Glutamatergic neuron (in vitro differentiated cells): ENCODE results near the gene HSP90AB1. TPM values are rescaled to one million over a fixed set of nuclear protein-coding genes. Genes with fewer than 3 reads are reported as not detected.

ENCODE experiments used
- DNase-seq: peaks from one replicate; pipeline ENCODE4 v3.0.0; 2022
- H3K27ac Mint-ChIP-seq: one replicate; pipeline ENCODE4 v1.8.0; 2020; ENCODE audit warnings: mild to moderate bottlenecking, mixed read lengths, inconsistent platforms; ENCODE audit not compliant: unreplicated experiment
- H3K27me3 Mint-ChIP-seq: one replicate; pipeline ENCODE4 v1.8.0; 2020; ENCODE audit warnings: mild to moderate bottlenecking, moderate library complexity, mixed read lengths, inconsistent platforms; ENCODE audit not compliant: unreplicated experiment
- H3K36me3 Mint-ChIP-seq: one replicate; pipeline ENCODE4 v1.8.0; 2020; ENCODE audit warnings: mild to moderate bottlenecking, mixed read lengths, inconsistent platforms; ENCODE audit not compliant: unreplicated experiment
- H3K4me1 Mint-ChIP-seq: one replicate; pipeline ENCODE4 v1.8.0; 2020; ENCODE audit warnings: mild to moderate bottlenecking, low read depth, mixed read lengths, inconsistent platforms; ENCODE audit not compliant: unreplicated experiment
- H3K4me3 Mint-ChIP-seq: one replicate; pipeline ENCODE4 v1.8.0; 2020; ENCODE audit warnings: mild to moderate bottlenecking, mixed read lengths, inconsistent platforms; ENCODE audit not compliant: unreplicated experiment
- H3K9me3 Mint-ChIP-seq: one replicate; pipeline ENCODE4 v1.8.0; 2020; ENCODE audit warnings: mild to moderate bottlenecking, moderate library complexity, mixed read lengths, inconsistent platforms; ENCODE audit not compliant: unreplicated experiment
- total RNA-seq: library from RNA; stranded (reverse); fragmentation: NEBNext Ultra II Directional; extraction: Animal tissue kit (Norgen Biotek cat#: 25700); gene quantifications from one replicate; pipeline ENCODE4 v1.2.1, GENCODE V29; 2021; ENCODE audit not compliant: unreplicated experiment
- TF ChIP-seq, protein P1 (sequence below): fragments of 200-600 bp; sonication (generic); IDR thresholded peaks from one replicate; pipeline ENCODE4 v1.5.0; 2021; ENCODE audit not compliant: partially characterized antibody, unreplicated experiment

Gene HSP90AB1
- total RNA-seq, 1 donor from 2014 or later = 771 TPM

DNA sequence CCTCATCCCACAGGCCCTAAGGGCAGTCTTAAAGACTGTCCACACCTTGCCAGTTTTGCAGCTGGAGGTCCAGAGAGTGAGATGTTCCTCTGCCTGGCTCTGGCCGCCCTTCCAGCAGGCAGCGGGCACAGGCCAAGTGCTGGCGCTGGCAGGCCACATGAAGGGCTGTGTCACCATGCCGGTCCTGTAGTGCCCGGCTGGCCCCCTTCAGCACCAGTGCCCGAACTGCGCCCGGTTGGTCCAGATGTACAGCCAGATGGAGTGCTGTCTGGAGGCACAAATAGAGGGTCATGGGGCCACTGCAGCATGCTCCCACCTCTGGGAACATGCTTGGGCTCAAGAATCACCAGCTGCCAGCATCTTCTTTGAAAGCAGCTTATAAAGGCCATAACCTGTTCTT is 14.7 kb downstream of the HSP90AB1 start:
- Mint-ChIP-seq H3K9me3 (peaks cover 11% of the 10 kb centered on the region), H3K27ac (no peak overlapping the region), H3K4me3 (no peak overlapping the region), H3K27me3 (peaks cover 21% of the 10 kb centered on the region), H3K4me1 (peaks cover 34% of the 10 kb centered on the region), H3K36me3 (peaks cover 6% of the 10 kb centered on the region)
- TF ChIP-seq, protein P1, sequence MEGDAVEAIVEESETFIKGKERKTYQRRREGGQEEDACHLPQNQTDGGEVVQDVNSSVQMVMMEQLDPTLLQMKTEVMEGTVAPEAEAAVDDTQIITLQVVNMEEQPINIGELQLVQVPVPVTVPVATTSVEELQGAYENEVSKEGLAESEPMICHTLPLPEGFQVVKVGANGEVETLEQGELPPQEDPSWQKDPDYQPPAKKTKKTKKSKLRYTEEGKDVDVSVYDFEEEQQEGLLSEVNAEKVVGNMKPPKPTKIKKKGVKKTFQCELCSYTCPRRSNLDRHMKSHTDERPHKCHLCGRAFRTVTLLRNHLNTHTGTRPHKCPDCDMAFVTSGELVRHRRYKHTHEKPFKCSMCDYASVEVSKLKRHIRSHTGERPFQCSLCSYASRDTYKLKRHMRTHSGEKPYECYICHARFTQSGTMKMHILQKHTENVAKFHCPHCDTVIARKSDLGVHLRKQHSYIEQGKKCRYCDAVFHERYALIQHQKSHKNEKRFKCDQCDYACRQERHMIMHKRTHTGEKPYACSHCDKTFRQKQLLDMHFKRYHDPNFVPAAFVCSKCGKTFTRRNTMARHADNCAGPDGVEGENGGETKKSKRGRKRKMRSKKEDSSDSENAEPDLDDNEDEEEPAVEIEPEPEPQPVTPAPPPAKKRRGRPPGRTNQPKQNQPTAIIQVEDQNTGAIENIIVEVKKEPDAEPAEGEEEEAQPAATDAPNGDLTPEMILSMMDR = no peak
- no peak for DNase-seq

DNA sequence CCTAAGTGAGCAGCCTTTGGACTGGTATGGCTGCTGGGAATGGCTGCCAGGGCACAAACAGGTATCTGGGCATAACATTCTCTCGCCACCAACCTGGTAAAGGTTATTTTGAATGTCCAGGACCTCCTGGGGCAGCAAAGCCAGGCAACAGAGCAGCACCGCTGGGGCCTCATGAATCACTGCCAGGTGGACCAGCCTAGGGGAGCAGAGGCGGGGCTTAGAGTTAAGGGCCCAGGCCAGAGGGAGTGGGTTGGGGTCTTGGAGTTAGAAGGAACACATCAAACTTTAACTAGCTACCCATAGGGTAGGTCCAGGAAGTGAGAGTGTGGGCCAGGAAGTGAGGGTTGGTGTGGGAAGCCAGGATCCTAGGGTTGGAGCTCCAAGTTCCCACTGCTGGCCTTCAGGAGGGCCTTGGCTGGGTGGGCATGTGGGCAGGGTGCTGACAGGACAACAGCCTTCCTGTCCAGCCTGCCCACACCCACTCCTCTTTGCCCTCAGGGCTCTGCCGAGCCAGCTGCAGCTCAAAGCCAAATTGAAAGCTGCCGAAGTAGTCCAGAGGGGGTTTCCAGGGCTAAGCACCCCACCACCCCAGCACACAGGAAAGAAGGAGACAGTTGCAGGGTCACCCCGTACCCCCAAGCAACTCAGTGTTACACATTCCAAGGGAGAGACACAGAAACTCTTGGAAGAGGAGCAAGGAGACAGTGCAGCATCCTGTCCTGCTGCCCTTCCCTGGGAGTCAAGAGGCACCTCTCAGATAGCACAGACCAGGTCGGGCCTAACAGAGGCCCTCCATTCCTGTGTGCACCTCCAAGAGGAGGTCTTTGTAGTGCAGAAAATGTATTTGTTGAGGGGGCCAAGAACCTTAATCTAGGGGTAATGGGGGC is 15.8 kb downstream of the HSP90AB1 start:
- no peak for DNase-seq
- Mint-ChIP-seq H3K9me3 (peaks cover 9% of the 10 kb centered on the region), H3K4me1 (peaks cover 33% of the 10 kb centered on the region), H3K27me3 (peaks cover 21% of the 10 kb centered on the region), H3K36me3 (peaks cover 6% of the 10 kb centered on the region), H3K27ac (peak overlapping the region; percentile 50), H3K4me3 (peak overlapping the region; percentile 94)
- TF ChIP-seq, protein P1 = no peak

DNA sequence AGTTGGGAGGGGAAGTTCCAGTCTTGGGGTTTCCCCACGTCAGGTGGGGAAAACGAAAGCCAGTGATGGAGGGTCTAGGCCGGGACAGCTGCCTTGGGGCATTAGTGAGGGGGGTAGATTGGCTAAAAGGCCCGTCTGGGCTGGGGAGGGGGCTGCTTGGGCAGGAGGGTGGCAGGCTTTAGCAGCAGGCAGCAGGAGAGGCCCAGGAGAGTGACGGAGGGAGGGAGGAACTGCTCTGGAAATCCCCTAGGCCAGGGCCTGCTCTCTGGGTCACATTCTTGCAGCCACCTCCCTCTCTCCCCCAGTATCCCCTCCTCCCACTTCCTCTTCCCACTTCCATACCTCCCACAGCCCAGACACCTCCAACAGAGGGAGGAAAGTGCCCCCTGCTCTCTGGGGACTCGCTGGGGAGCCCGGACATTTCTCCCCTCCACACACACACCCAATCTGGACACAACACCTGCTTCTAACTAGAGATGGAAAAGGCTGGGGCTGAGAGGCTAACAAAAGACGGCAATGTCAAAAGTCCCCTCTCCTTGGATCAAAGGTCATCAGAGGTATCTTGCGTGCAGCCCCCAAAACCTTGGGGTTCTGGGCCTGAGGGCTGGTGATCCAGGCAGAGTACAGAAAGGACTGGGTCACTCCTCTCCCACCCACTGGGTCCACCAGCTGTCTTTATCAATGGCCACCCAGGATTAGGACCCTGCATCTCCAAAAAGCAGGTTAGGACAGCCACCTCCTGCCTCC is 16.6 kb downstream of the HSP90AB1 start:
- Mint-ChIP-seq H3K36me3 (peaks cover 6% of the 10 kb centered on the region), H3K4me1 (peaks cover 28% of the 10 kb centered on the region), H3K27me3 (peaks cover 16% of the 10 kb centered on the region), H3K4me3 (peak overlapping the region; percentile 94), H3K9me3 (peaks cover 5% of the 10 kb centered on the region), H3K27ac (peak overlapping the region; percentile 50)
- DNase-seq = no peak
- TF ChIP-seq, protein P1 = no peak

DNA sequence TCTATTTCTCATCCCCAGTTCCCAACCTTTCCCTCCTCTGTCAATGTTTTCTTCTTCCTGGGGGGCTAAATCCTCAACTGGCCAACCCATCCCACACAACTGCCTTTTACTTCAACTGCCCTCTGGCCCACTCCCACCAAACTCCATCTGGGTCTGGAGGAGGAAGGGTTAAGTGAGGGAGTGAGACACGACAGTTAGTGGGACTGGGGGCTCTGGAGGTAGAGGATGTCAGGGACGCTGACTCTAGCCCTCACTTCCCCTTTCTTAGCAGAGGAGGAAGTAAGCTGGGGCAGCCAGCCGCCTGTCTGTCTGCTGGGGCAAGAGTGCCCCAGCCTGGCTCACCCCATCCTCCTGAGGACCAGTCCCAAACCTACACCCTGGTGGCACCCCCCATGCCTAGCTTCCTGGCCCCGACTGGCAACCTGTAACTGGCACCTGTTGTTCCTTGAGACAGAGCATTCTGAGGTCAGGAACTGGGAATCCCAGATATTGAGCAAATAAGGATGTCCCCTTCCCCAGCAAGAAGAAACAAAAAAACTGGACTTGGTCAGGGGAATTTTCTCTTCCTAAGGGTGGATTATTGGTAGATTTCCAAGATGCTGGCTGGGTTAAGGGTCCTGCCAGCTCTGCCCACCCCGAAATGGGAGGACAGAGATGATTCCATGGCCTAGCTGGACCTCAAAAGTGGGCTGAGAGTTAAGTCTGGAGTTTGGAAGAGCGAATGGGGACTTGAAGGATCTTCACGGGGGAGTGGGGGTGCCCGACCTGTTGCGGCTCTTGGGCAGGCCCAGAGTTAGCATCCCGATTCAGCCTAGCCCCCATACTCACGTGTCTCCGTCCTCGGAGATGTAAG is 17.5 kb downstream of the HSP90AB1 start:
- TF ChIP-seq, protein P1 = no peak
- Mint-ChIP-seq H3K9me3 (peaks cover 12% of the 10 kb centered on the region), H3K4me1 (peaks cover 35% of the 10 kb centered on the region), H3K27ac (peak overlapping the region; percentile 77), H3K4me3 (peak overlapping the region; percentile 94), H3K27me3 (peaks cover 16% of the 10 kb centered on the region), H3K36me3 (peaks cover 6% of the 10 kb centered on the region)
- DNase-seq = no peak
